ENCODE data around the gene MORN5. TPM values are rescaled to one million over a fixed set of nuclear protein-coding genes. Genes with fewer than 3 reads are reported as not detected.

Gene MORN5
- total RNA-seq, 4 donors from 2014 or later = 3.8 to 4.0 TPM; not detected in 2

DNA sequence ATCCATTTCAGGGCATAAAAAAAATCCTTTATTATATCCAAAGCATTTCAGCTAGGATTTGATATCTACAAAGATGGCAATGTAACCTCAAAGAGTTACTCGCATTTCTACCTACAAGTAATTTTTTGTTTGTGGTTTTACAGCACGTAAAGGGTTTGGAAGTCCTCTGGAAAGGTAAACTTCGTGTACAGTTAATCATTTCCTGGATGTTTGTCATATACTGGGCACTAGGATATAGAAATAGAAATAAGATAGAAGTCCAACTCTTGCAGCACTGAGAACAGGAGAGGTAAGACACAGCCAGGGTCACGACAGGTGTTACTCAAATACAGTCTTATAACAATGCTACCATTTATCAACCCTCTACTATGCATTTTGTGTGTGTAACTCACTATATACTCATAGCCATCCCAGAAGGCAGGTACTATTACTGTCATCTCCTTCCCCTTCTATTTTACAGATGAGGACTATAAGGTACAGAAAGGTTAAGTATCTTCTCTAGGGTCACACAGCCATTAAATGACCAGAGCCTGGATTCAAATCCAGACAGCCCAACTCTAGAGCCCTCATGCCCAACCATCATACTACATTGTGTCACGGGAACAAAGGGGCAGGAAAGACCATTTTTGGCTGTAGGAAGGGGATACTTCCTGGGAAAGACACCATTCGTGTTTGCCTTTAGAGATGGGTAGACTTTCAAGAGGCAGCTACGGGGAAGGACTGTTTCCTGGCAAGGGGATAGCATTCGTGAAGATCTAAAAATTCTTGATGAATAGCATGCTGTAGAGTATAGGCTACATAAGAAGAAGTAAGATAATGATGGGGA, 19.1 kb upstream of the MORN5 start:
- intact Hi-C loops (cut with DNase I; ENCODE audit: low total_unique reads) (no loop called here), in situ Hi-C loops (cut with MboI; ENCODE audit: low pct_ligation_motif_present in 1 of 4, low pct_unique_long_range_greater_than_20kb in 1 of 4, low sequenced_read_pairs in 3 of 4) (loop anchor here in 1 of 4 donors (25.0 kb wide), 1 partner anchor 322 kb away; no protein-coding TSS in a partner anchor)
- Histone ChIP-seq H3K9me3 (no peaks in the 10 kb centered on the region), H3K27ac (no peak overlapping the region), H3K4me1 (peaks cover 0 to 8% (median 0%) of the 10 kb centered on the region in 4 donors), H3K27me3 (no peaks in the 10 kb centered on the region), H3K36me3 (peaks cover 0 to 31% (median 9%) of the 10 kb centered on the region in 4 donors), H3K4me3 (no peak overlapping the region)
- TF ChIP-seq EP300 (IDR thresholded peaks at IDR 0.05; ENCODE audit: low read depth) (no peak), POLR2AphosphoS5 (IDR thresholded peaks at IDR 0.05) (no peak), POLR2A (IDR thresholded peaks at IDR 0.05) (no peak), CTCF (IDR thresholded peaks at IDR 0.05) (no peak)
- DNase-seq = no peak
- 67 to 70% methylated on average over 7 to 8 of the region's 8 CpGs for WGBS, 2 donors (ENCODE audit: low coverage in 1 of 2)

DNA sequence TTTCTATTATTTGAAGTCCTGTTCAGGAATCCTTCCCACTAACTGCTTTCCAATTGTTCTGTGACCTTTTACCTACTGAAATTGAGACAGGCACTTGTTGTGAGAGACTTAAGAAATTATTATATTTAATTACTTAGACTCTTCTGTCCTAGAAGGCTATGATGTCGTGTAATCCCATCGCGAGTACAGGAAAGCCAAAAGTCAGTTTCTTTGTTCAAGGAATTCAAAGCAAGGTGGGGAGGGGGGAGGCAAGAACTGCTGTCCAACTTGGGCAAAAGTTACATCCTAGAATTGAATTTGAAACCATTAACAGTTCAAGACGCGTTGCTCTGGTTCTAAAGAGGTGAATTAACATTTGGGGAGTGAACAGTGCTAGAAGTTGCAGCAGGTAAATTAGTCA, 18.0 kb upstream of the MORN5 start:
- no peak for TF ChIP-seq POLR2A (IDR thresholded peaks at IDR 0.05)
- TF ChIP-seq CTCF (IDR thresholded peaks at IDR 0.05) = no peak
- no peak for TF ChIP-seq EP300 (IDR thresholded peaks at IDR 0.05; ENCODE audit: low read depth)
- no peak for TF ChIP-seq POLR2AphosphoS5 (IDR thresholded peaks at IDR 0.05)
- DNase-seq = no peak
- Histone ChIP-seq H3K27me3 (no peaks in the 10 kb centered on the region), H3K4me3 (no peak overlapping the region), H3K4me1 (peaks cover 0 to 8% (median 0%) of the 10 kb centered on the region in 4 donors), H3K27ac (no peak overlapping the region), H3K9me3 (no peaks in the 10 kb centered on the region), H3K36me3 (peaks cover 0 to 42% (median 14%) of the 10 kb centered on the region in 4 donors)
- intact Hi-C loops (cut with DNase I; ENCODE audit: low total_unique reads) = no loop called here
- in situ Hi-C loops (cut with MboI; ENCODE audit: low pct_ligation_motif_present in 1 of 4, low pct_unique_long_range_greater_than_20kb in 1 of 4, low sequenced_read_pairs in 3 of 4) = loop anchor here in 1 of 4 donors (25.0 kb wide), 1 partner anchor 321 kb away; no protein-coding TSS in a partner anchor
- WGBS, 2 donors (ENCODE audit: low coverage in 1 of 2) = 90 to 93% methylated on average over 5 of the region's 5 CpGs

DNA sequence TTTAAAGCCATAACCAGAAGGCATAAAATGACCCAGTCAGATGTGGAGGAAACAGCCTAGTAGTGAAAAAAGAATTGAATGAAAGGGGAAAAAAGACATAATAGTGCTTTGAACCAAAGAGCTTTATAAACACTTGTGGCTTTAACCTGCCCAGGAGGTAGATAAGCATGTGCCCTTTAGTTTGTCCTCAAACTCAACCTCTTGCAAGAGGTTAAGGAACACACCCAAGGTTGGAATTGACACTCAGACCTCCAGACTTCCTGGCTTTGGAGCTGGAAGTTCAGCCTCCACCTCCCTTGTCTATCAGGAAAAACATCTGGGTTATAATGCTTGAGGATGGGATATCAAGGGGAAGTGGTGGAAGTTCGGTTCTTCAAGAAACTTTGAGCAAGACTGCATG, 16.4 kb upstream of the MORN5 start:
- WGBS, 2 donors (ENCODE audit: low coverage in 1 of 2) = 97% methylated on average over 1 of the region's 1 CpG; no CpG with 5 or more reads in 1 of the 2 donors
- in situ Hi-C loops (cut with MboI; ENCODE audit: low pct_ligation_motif_present in 1 of 4, low pct_unique_long_range_greater_than_20kb in 1 of 4, low sequenced_read_pairs in 3 of 4) = loop anchor here in 1 of 4 donors (25.0 kb wide), 1 partner anchor 319 kb away; no protein-coding TSS in a partner anchor
- no peaks in the 10 kb centered on the region for H3K27me3 ChIP-seq
- peaks cover 0 to 56% (median 18%) of the 10 kb centered on the region in 4 donors for H3K36me3 ChIP-seq
- no peaks in the 10 kb centered on the region for H3K9me3 ChIP-seq
- no peak overlapping the region for H3K4me3 ChIP-seq
- TF ChIP-seq POLR2A (IDR thresholded peaks at IDR 0.05) (no peak), POLR2AphosphoS5 (IDR thresholded peaks at IDR 0.05) (no peak), EP300 (IDR thresholded peaks at IDR 0.05; ENCODE audit: low read depth) (no peak), CTCF (IDR thresholded peaks at IDR 0.05) (no peak)
- intact Hi-C loops (cut with DNase I; ENCODE audit: low total_unique reads) = no loop called here
- H3K4me1 ChIP-seq = peaks cover 0 to 8% (median 0%) of the 10 kb centered on the region in 4 donors
- no peak overlapping the region for H3K27ac ChIP-seq
- DNase-seq = no peak

GRCh38 chr9:122143876-122144405, 15.8 kb upstream of the MORN5 start:
- no peak for DNase-seq
- Histone ChIP-seq H3K27ac (no peak overlapping the region), H3K9me3 (no peaks in the 10 kb centered on the region), H3K4me1 (peaks cover 0 to 8% (median 0%) of the 10 kb centered on the region in 4 donors), H3K27me3 (no peaks in the 10 kb centered on the region), H3K4me3 (no peak overlapping the region), H3K36me3 (peaks cover 0 to 62% (median 20%) of the 10 kb centered on the region in 4 donors)
- intact Hi-C loops (cut with DNase I; ENCODE audit: low total_unique reads) = no loop called here
- in situ Hi-C loops (cut with MboI; ENCODE audit: low pct_ligation_motif_present in 1 of 4, low pct_unique_long_range_greater_than_20kb in 1 of 4, low sequenced_read_pairs in 3 of 4) = loop anchor here in 1 of 4 donors (25.0 kb wide), 1 partner anchor 318 kb away; no protein-coding TSS in a partner anchor
- whole genome bisulfite sequencing, 2 donors (ENCODE audit: low coverage in 1 of 2) = 76 to 83% methylated on average over 12 to 14 of the region's 14 CpGs
- TF ChIP-seq POLR2A (IDR thresholded peaks at IDR 0.05) = no peak
- no peak for TF ChIP-seq CTCF (IDR thresholded peaks at IDR 0.05)
- no peak for TF ChIP-seq EP300 (IDR thresholded peaks at IDR 0.05; ENCODE audit: low read depth)
- TF ChIP-seq POLR2AphosphoS5 (IDR thresholded peaks at IDR 0.05) = no peak

All from transverse colon (tissue), 4 donors.